DOHH2 (cell line): ENCODE measurements around the gene DNAL1.

Source experiments
- H3F3A ChIP-seq: fragments of 200-600 bp; sonication (generic), shearing (Covaris generic); 2 replicates; pipeline ENCODE4 v1.6.0; 2016; ENCODE audit warnings: antibody characterized with exemption, mild to moderate bottlenecking; ENCODE audit not compliant: control insufficient read depth, insufficient read depth
- H3K27ac ChIP-seq: fragments of 200-600 bp; sonication (generic); 2 replicates; pipeline ENCODE4 v1.5.1; 2014; ENCODE audit warnings: low read depth, mild to moderate bottlenecking, low read length, moderate library complexity
- H3K27me3 ChIP-seq: fragments of 200-600 bp; sonication (generic); 2 replicates; pipeline ENCODE4 v1.6.1; 2014; ENCODE audit warnings: mild to moderate bottlenecking, low read length, mixed read lengths; ENCODE audit not compliant: control insufficient read depth
- H3K36me3 ChIP-seq: fragments of 200-600 bp; sonication (generic); 2 replicates; pipeline ENCODE4 v1.6.1; 2014; ENCODE audit warnings: mild to moderate bottlenecking, low read length, moderate library complexity, mixed read lengths; ENCODE audit not compliant: control insufficient read depth
- H3K4me1 ChIP-seq: fragments of 200-600 bp; sonication (generic); 2 replicates; pipeline ENCODE4 v1.6.1; 2014; ENCODE audit warnings: mild to moderate bottlenecking, low read length, mixed read lengths; ENCODE audit not compliant: control insufficient read depth
- H3K4me2 ChIP-seq: fragments of 200-600 bp; sonication (generic); 2 replicates; pipeline ENCODE4 v1.6.0; 2014; ENCODE audit warnings: mild to moderate bottlenecking, low read length, moderate library complexity
- H3K4me3 ChIP-seq: fragments of 200-600 bp; sonication (generic); 2 replicates; pipeline ENCODE4 v1.5.1; 2014; ENCODE audit warnings: mild to moderate bottlenecking, low read length, mixed read lengths
- H3K79me2 ChIP-seq: fragments of 200-600 bp; sonication (generic); 2 replicates; pipeline ENCODE4 v1.6.1; 2014; ENCODE audit warnings: mild to moderate bottlenecking, low read length, mixed read lengths; ENCODE audit not compliant: control insufficient read depth
- H3K9me2 ChIP-seq: fragments of 200-600 bp; sonication (generic); replicated peaks from 2 replicates; pipeline ENCODE4 v1.6.1; 2014; ENCODE audit warnings: mild to moderate bottlenecking, low read length, mixed read lengths; ENCODE audit not compliant: control insufficient read depth
- H3K9me3 ChIP-seq: fragments of 200-600 bp; sonication (generic); 2 replicates; pipeline ENCODE4 v1.6.1; 2014; ENCODE audit warnings: antibody characterized with exemption, low read length, mixed read lengths; ENCODE audit not compliant: control insufficient read depth, insufficient read depth
- H4K20me1 ChIP-seq: fragments of 200-600 bp; sonication (generic); 2 replicates; pipeline ENCODE4 v1.6.0; 2014; ENCODE audit warnings: low read depth, mild to moderate bottlenecking, antibody characterized with exemption, low read length, moderate library complexity; ENCODE audit not compliant: control insufficient read depth, insufficient read depth
- EZH2phosphoT487 ChIP-seq: fragments of 200-600 bp; sonication (generic); IDR thresholded peaks from 2 replicates; pipeline ENCODE4 v1.6.1; 2017; ENCODE audit warnings: borderline replicate concordance, mild to moderate bottlenecking, antibody characterized with exemption, low read length, moderate library complexity, mixed read lengths
- TF ChIP-seq, protein P1 (sequence below): fragments of 200-600 bp; sonication (generic); IDR thresholded peaks from one replicate; pipeline ENCODE4 v1.5.1; 2014; ENCODE audit warnings: antibody characterized with exemption, mild to moderate bottlenecking, low read depth, low read length; ENCODE audit not compliant: poor library complexity, severe bottlenecking

Gene DNAL1

DNA sequence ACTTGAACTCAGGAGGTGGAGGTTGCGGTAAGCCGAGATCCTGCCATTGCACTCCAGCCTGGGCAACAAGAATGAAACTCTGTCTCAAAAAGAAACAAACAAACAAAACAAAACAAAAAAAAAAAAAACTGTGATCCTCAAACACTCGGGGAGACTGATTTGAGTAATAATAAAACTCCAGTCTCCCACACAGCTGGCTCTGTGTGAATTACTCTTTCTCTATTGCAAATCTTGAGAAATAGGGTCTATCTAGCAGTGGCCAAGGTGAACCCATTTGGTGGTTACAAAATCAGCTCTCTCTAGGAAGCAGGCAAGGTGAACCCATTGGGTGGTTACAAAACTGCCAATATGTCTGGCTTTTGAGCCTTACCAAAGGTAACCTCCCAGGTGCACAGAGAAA lies 38.5 kb upstream of the DNAL1 start:
- H4K20me1 ChIP-seq = no peaks in the 10 kb centered on the region
- no peaks in the 10 kb centered on the region for H3K36me3 ChIP-seq
- peaks cover 14% of the 10 kb centered on the region for H3K27me3 ChIP-seq
- H3K79me2 ChIP-seq = no peaks in the 10 kb centered on the region
- TF ChIP-seq EZH2phosphoT487 = no peak
- TF ChIP-seq, protein P1, sequence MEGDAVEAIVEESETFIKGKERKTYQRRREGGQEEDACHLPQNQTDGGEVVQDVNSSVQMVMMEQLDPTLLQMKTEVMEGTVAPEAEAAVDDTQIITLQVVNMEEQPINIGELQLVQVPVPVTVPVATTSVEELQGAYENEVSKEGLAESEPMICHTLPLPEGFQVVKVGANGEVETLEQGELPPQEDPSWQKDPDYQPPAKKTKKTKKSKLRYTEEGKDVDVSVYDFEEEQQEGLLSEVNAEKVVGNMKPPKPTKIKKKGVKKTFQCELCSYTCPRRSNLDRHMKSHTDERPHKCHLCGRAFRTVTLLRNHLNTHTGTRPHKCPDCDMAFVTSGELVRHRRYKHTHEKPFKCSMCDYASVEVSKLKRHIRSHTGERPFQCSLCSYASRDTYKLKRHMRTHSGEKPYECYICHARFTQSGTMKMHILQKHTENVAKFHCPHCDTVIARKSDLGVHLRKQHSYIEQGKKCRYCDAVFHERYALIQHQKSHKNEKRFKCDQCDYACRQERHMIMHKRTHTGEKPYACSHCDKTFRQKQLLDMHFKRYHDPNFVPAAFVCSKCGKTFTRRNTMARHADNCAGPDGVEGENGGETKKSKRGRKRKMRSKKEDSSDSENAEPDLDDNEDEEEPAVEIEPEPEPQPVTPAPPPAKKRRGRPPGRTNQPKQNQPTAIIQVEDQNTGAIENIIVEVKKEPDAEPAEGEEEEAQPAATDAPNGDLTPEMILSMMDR = no peak
- no peaks in the 10 kb centered on the region for H3K9me2 ChIP-seq
- H3K27ac ChIP-seq = no peak overlapping the region
- no peak overlapping the region for H3K4me2 ChIP-seq
- H3K9me3 ChIP-seq = no peaks in the 10 kb centered on the region
- no peaks in the 10 kb centered on the region for H3K4me1 ChIP-seq
- no peak overlapping the region for H3K4me3 ChIP-seq
- H3F3A ChIP-seq = no peaks in the 10 kb centered on the region

DNA sequence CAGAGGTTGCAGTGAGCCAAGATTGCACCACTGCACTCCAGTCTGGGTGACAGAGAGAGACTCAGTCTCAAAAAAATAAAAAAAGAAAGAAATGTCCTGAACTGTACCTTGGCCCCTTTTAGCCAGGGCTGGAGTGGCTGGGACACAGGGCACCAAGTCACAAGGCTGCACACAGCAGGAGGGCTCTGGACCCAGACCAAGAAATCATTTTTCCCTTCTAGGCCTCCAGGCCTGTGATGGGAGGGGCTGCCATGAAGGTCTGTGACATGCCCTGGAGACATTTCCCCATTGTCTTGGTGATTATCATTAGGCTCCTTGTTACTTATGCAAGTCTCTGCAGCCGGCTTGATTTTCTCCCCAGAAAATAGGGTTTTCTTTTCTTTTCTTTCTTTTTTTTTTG lies 37.5 kb upstream of the DNAL1 start:
- H3K4me1 ChIP-seq = peaks cover 3% of the 10 kb centered on the region; the same call in 1 of the 2 replicates
- peaks cover 23% of the 10 kb centered on the region for H3K27me3 ChIP-seq
- H3K4me3 ChIP-seq = no peak overlapping the region
- H3K9me3 ChIP-seq = no peaks in the 10 kb centered on the region
- H3K79me2 ChIP-seq = no peaks in the 10 kb centered on the region
- no peaks in the 10 kb centered on the region for H4K20me1 ChIP-seq
- H3K27ac ChIP-seq = no peak overlapping the region
- H3F3A ChIP-seq = no peaks in the 10 kb centered on the region
- no peaks in the 10 kb centered on the region for H3K36me3 ChIP-seq
- H3K4me2 ChIP-seq = no peak overlapping the region
- TF ChIP-seq EZH2phosphoT487 = no peak
- TF ChIP-seq, protein P1 = no peak
- no peaks in the 10 kb centered on the region for H3K9me2 ChIP-seq

DNA sequence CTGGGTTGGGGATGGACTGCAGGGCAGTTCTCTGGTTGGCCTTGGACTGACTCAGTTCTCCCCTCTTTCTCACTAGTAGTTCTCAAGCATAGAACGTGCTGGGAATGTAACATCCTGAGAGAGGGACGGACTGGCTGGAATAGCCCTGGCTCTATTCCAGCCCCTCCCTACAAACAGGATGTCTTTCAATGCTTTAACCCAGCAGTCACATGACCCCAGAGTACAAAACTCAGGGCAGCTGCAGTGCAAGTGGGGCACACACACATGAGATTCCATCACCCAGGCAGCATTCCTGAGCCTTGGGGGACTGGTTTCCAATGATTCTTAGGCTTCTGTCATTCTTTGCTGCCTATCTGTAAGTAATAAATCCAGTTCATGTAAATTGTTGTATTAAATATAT lies 34.1 kb upstream of the DNAL1 start:
- H3K27ac ChIP-seq = no peak overlapping the region
- H3F3A ChIP-seq = no peaks in the 10 kb centered on the region
- no peaks in the 10 kb centered on the region for H3K36me3 ChIP-seq
- H3K79me2 ChIP-seq = no peaks in the 10 kb centered on the region
- H3K9me3 ChIP-seq = no peaks in the 10 kb centered on the region
- no peak overlapping the region for H3K4me2 ChIP-seq
- TF ChIP-seq EZH2phosphoT487 = no peak
- TF ChIP-seq, protein P1 = no peak
- no peaks in the 10 kb centered on the region for H3K9me2 ChIP-seq
- no peak overlapping the region for H3K4me3 ChIP-seq
- H3K27me3 ChIP-seq = peaks cover 32% of the 10 kb centered on the region
- H4K20me1 ChIP-seq = no peaks in the 10 kb centered on the region
- H3K4me1 ChIP-seq = peaks cover 4% of the 10 kb centered on the region; the same call in 1 of the 2 replicates
